Osteoblast (primary cell): ENCODE results near the gene MCIDAS. TPM values are rescaled to one million over a fixed set of nuclear protein-coding genes. Genes with fewer than 3 reads are reported as not detected.
A peak's percentile ranks its signal among the peaks of the same experiment; 100 is the strongest.

ENCODE experiments used
- DNase-seq: peaks from one replicate; pipeline ENCODE4 v3.0.0; 2011; ENCODE audit warnings: low spot score, mixed read lengths; ENCODE audit not compliant: insufficient read length; ENCODE audit errors: missing footprints
- H2AFZ ChIP-seq: 2 replicates; pipeline ENCODE4 v1.6.0; 2011; ENCODE audit warnings: mild to moderate bottlenecking, low read length
- H3K27ac ChIP-seq: 2 replicates; pipeline ENCODE4 v1.5.1; 2011; ENCODE audit warnings: mild to moderate bottlenecking, low read depth, low read length, moderate library complexity
- H3K27me3 ChIP-seq: 2 replicates; pipeline ENCODE4 v1.6.0; 2012; ENCODE audit warnings: mild to moderate bottlenecking, control low read depth, inconsistent platforms, low read length, moderate library complexity; ENCODE audit not compliant: insufficient read depth
- H3K36me3 ChIP-seq: 2 replicates; pipeline ENCODE4 v1.5.1; 2011; ENCODE audit warnings: mild to moderate bottlenecking, low read length, control low read depth, moderate library complexity; ENCODE audit not compliant: insufficient read depth
- H3K4me1 ChIP-seq: 2 replicates; pipeline ENCODE4 v1.5.1; 2011; ENCODE audit warnings: mild to moderate bottlenecking, low read length, control low read depth, moderate library complexity; ENCODE audit not compliant: insufficient read depth
- H3K4me2 ChIP-seq: 2 replicates; pipeline ENCODE4 v1.6.0; 2011; ENCODE audit warnings: mild to moderate bottlenecking, low read length; ENCODE audit not compliant: insufficient read depth
- H3K4me3 ChIP-seq: fragments of 200-600 bp; sonication (generic); 3 replicates; pipeline ENCODE4 v1.5.1; 2012; ENCODE audit warnings: mild to moderate bottlenecking, low read length, inconsistent platforms; ENCODE audit not compliant: insufficient read depth
- H3K79me2 ChIP-seq: 2 replicates; pipeline ENCODE4 v1.6.0; 2012; ENCODE audit warnings: mild to moderate bottlenecking, low read length, control low read depth, inconsistent platforms; ENCODE audit not compliant: insufficient read depth
- H3K9me3 ChIP-seq: 2 replicates; pipeline ENCODE4 v1.5.1; 2011; ENCODE audit warnings: low read depth, low read length, control low read depth
- H4K20me1 ChIP-seq: 2 replicates; pipeline ENCODE4 v1.6.0; 2012; ENCODE audit warnings: mild to moderate bottlenecking, low read length, control low read depth; ENCODE audit not compliant: insufficient read depth
- total RNA-seq: library from RNA; depleted of rRNA; stranded (reverse); fragments of >200 nt; gene quantifications from 2 replicates; pipeline ENCODE4 v1.2.3, GENCODE V29; 2012
- TF ChIP-seq, protein P1 (sequence below): IDR thresholded peaks from 2 replicates; pipeline ENCODE4 v1.5.1; 2011; ENCODE audit warnings: mild to moderate bottlenecking, low read depth, low read length, moderate library complexity; ENCODE audit errors: extremely low read depth

Gene MCIDAS
- total RNA-seq: under 0.01 and 0.29 TPM in 2 replicates

DNA sequence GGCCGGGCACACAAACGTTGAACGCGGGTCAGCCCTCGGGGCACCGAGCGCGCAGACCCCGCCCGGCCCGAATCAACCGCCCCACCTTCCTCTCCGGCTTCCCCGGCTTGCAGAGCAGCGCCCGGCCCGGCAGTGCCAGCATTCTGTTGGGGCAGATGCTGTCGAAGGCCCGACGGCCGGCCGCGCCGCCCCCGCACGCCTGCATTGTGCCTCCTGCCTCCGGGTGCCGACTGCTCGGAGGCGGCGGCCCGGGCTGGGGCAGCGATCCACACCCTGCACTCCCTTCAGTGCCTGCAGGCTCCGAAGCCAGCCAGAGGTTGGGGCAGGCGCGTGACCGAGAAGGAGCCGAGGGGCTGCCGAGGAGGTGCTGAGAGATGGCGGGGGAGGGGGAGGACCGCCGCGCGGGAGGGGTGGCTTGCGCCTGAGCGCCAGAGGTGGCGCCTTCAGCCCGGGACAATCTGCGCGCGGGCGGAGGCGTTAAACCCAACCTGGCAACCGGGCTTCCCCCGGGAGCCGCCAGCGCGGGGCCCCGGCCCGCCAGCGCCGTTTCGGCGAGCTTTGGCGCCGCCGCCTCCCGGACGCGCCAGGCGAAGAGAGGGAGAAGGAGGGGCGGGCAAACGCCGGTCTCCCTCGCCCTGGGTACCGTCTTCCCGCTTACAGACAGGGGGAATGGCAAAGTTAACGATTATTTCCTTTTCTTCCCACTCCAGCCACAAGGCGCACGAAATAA is at the start of gene MCIDAS:
MCIDAS (minus strand) TSS at position 382 of the 730 bp plus-strand sequence; CDS start at position 205, 177 bp downstream.
- DNase-seq: peak; percentile 96
- Histone ChIP-seq H2AFZ (peak within 1 kb of the TSS; percentile 74), H3K4me3 (peak within 1 kb of the TSS; percentile 69), H3K9me3 (no peaks in the 10 kb centered on the region), H3K79me2 (no peaks in the 10 kb centered on the region), H3K27me3 (peaks cover 79% of the 10 kb centered on the region), H4K20me1 (no peaks in the 10 kb centered on the region), H3K4me2 (peak within 1 kb of the TSS; percentile 90), H3K27ac (no peak within 1 kb of the TSS), H3K4me1 (peaks cover 11% of the 10 kb centered on the region), H3K36me3 (no peaks in the 10 kb centered on the region)
- TF ChIP-seq, protein P1, sequence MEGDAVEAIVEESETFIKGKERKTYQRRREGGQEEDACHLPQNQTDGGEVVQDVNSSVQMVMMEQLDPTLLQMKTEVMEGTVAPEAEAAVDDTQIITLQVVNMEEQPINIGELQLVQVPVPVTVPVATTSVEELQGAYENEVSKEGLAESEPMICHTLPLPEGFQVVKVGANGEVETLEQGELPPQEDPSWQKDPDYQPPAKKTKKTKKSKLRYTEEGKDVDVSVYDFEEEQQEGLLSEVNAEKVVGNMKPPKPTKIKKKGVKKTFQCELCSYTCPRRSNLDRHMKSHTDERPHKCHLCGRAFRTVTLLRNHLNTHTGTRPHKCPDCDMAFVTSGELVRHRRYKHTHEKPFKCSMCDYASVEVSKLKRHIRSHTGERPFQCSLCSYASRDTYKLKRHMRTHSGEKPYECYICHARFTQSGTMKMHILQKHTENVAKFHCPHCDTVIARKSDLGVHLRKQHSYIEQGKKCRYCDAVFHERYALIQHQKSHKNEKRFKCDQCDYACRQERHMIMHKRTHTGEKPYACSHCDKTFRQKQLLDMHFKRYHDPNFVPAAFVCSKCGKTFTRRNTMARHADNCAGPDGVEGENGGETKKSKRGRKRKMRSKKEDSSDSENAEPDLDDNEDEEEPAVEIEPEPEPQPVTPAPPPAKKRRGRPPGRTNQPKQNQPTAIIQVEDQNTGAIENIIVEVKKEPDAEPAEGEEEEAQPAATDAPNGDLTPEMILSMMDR: no peak

GRCh38 chr5:55276771-55277170 is 49.7 kb upstream of the MCIDAS start:
- TF ChIP-seq, protein P1: no peak
- Histone ChIP-seq H3K4me3 (no peak overlapping the region), H3K9me3 (no peaks in the 10 kb centered on the region), H2AFZ (no peak overlapping the region), H3K27me3 (no peaks in the 10 kb centered on the region), H3K4me2 (no peak overlapping the region), H3K36me3 (peaks cover 50% of the 10 kb centered on the region), H3K4me1 (peaks cover 12% of the 10 kb centered on the region), H3K27ac (no peak overlapping the region), H3K79me2 (no peaks in the 10 kb centered on the region), H4K20me1 (no peaks in the 10 kb centered on the region)
- peak; percentile 50 for DNase-seq

DNA sequence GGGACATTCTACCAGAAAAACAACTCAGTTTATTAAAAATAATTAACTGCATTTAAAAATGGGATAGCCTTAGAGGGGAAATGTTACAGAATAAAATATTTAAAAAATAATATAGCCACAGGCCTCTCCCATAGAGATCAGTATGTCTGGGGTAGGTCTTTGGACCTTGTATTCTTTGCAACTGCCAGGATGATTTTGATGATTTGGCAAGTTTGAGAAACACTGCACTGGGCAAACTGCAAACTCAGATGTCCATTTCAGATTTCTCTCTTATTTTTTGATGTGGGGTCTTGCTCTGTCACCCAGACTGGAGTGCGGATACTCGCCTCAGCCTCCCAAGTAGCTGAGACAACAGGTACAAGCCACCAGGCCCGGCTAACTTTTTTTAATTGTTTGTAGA is 31.2 kb upstream of the MCIDAS start:
- TF ChIP-seq, protein P1: no peak
- Histone ChIP-seq H3K27ac (no peak overlapping the region), H3K4me1 (no peaks in the 10 kb centered on the region), H3K9me3 (no peaks in the 10 kb centered on the region), H4K20me1 (no peaks in the 10 kb centered on the region), H3K36me3 (peaks cover 58% of the 10 kb centered on the region), H3K4me2 (no peak overlapping the region), H3K27me3 (no peaks in the 10 kb centered on the region), H2AFZ (no peak overlapping the region), H3K79me2 (no peaks in the 10 kb centered on the region), H3K4me3 (no peak overlapping the region)
- no peak for DNase-seq

- Histone ChIP-seq H3K27ac (no peak overlapping the region), H3K79me2 (no peaks in the 10 kb centered on the region), H3K36me3 (peaks cover 35% of the 10 kb centered on the region), H3K9me3 (no peaks in the 10 kb centered on the region), H3K4me2 (no peak overlapping the region), H4K20me1 (no peaks in the 10 kb centered on the region), H3K4me3 (no peak overlapping the region), H2AFZ (no peak overlapping the region), H3K4me1 (no peaks in the 10 kb centered on the region), H3K27me3 (no peaks in the 10 kb centered on the region)
- no peak for DNase-seq
- TF ChIP-seq, protein P1: no peak
Measured at GRCh38 chr5:55254802-55255201, 27.7 kb upstream of the MCIDAS start.
